SJSA1 (cell line): Measurements from ENCODE around the gene ADCY7. TPM values are rescaled to one million over a fixed set of nuclear protein-coding genes. Genes with fewer than 3 reads are reported as not detected.

Experiments
- DNase-seq, 2 experiments: peaks; one replicate each; pipeline ENCODE4 v3.0.0-alpha.2; 2015 to 2020; ENCODE audit warnings: low spot score in 2 of 2, low read depth in 1 of 2
- H3K27ac ChIP-seq: fragments of 250-450 bp; sonication (Bioruptor Pico); 2 replicates; pipeline ENCODE4 v1.5.1; 2020; ENCODE audit warnings: mild to moderate bottlenecking, moderate library complexity
- H3K27me3 ChIP-seq: fragments of 250-450 bp; sonication (Bioruptor Pico); replicated peaks from 2 replicates; pipeline ENCODE4 v1.5.1; 2020; ENCODE audit warnings: mild to moderate bottlenecking, moderate library complexity
- H3K36me3 ChIP-seq: fragments of 250-450 bp; sonication (Bioruptor Pico); 2 replicates; pipeline ENCODE4 v1.5.1; 2020; ENCODE audit warnings: mild to moderate bottlenecking
- H3K4me1 ChIP-seq: fragments of 250-450 bp; sonication (Bioruptor Pico); replicated peaks from 2 replicates; pipeline ENCODE4 v1.6.1; 2021; ENCODE audit warnings: mild to moderate bottlenecking
- H3K4me3 ChIP-seq: fragments of 250-450 bp; sonication (Bioruptor Pico); 2 replicates; pipeline ENCODE4 v1.5.1; 2020; ENCODE audit warnings: mild to moderate bottlenecking
- H3K9me3 ChIP-seq: fragments of 250-450 bp; sonication (Bioruptor Pico); replicated peaks from 2 replicates; pipeline ENCODE4 v1.5.1; 2020; ENCODE audit warnings: mild to moderate bottlenecking
- total RNA-seq: library from RNA; depleted of rRNA; stranded (reverse); fragments of >200 nt; shearing (Covaris generic); gene quantifications from 2 replicates; pipeline ENCODE4 v1.2.3, GENCODE V29; 2014

ADCY7 gene
- total RNA-seq, 1 experiment from 2014 or later: 103 TPM

DNA sequence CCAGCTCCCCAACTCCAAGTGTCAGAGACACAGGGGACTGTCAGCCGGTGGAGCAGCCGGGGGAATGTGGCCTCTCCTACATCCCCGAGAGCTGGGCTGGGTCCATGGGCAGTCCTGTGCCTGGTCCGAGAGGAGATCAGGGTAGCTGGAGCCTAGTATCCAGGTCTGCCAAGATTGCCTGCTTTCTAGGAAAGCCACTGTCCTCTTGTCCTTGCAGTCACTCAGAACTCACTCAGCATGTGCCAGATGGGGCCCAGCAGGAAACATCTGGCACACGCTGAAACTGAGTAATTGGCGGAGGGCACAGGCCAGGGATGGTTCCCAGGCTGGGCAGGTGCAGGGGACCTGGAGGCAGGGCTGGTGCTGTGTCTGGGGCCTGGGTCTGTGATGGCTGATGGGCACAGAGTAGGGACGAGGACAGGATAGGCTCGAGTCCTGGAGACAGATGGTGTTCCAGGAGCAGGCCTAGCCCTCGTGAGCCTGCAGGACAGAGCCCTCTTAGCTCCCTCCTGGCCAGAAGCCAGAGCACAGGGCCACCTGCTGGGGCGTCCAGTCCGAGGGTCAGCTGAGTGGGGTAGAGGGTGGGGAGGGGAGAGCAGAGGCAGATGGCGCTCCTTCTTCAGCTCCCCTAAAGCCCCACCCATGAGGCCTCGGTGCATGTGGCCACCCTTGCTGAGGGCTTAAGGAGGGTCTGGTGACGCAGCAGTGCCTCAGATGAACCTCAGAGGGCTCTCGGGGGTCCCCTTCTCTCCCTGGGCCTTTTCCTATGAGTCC lies 31.1 kb downstream of the ADCY7 start:
- no peaks in the 10 kb centered on the region for H3K27me3 ChIP-seq
- H3K9me3 ChIP-seq: no peaks in the 10 kb centered on the region
- H3K36me3 ChIP-seq: peaks cover 95% of the 10 kb centered on the region
- DNase-seq: no peak
- no peak overlapping the region for H3K4me3 ChIP-seq
- H3K27ac ChIP-seq: no peak overlapping the region
- peaks cover 28% of the 10 kb centered on the region for H3K4me1 ChIP-seq

DNA sequence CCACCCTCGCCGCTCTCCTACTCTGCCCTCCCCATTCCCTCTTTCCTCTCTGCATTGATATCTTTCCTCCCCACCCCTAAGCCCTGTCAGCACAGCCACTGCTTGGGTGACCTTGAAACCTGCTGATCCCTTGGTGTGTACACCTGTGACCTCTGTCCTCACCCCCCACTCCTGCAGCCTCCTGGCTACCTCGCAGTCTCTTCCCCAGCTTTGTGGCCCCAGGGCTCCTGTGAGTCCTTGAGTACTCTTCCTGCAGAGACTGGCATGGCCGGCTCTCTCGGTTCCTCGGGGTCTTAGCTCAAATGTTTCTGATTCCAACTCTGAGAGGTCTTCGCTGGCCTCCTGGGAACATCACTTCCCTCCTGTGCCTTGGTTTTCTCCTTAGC lies 31.7 kb downstream of the ADCY7 start:
- H3K4me3 ChIP-seq: no peak overlapping the region
- H3K27ac ChIP-seq: no peak overlapping the region
- peaks cover 89% of the 10 kb centered on the region for H3K36me3 ChIP-seq
- H3K9me3 ChIP-seq: no peaks in the 10 kb centered on the region
- peaks cover 34% of the 10 kb centered on the region for H3K4me1 ChIP-seq
- no peak for DNase-seq
- H3K27me3 ChIP-seq: no peaks in the 10 kb centered on the region

DNA sequence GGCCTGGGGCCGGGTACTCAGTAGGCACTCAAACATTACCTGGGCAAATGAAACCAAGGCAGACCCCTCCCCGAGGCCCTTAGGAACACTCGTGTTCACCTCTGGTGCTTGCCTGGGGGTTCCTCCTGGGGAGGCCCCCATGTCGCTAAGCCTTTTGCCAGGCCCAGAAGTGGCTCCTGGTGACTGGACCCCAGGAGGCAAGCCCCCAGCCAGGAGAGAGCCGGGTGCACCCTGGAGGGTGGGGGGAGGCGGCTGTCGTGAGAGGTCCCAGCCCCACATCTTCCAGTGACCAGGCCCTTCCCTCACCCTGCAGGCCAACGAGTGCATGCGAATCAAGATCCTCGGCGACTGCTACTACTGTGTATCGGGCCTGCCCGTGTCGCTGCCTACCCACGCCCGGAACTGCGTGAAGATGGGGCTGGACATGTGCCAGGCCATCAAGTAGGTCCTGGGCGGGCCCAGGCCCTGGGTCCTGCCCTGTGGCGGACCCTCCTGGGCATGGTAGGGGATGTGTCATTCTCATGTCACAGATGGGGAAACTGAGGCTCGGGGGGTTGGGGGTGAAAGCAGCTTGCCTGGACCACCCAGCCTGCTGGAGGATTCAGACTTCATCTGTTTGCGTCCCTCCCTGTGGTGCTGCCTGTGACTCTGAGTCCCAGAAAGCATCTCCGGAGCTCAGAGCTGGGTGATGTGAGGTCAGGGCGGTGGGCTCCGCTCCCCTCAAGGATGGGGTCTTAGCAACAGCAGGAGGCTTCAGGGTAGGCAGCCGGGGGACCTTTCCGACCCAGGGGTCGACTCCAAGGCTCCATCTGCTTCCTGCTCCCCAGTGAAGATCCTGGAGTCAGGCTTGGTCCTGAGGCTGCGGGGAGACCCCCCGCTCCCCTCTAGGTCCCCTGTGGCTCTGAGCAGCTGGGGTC lies 32.5 kb downstream of the ADCY7 start:
- Histone ChIP-seq H3K27ac (no peak overlapping the region), H3K27me3 (no peaks in the 10 kb centered on the region), H3K4me1 (peaks cover 42% of the 10 kb centered on the region), H3K4me3 (no peak overlapping the region), H3K36me3 (peaks cover 81% of the 10 kb centered on the region), H3K9me3 (no peaks in the 10 kb centered on the region)
- DNase-seq: no peak

DNA sequence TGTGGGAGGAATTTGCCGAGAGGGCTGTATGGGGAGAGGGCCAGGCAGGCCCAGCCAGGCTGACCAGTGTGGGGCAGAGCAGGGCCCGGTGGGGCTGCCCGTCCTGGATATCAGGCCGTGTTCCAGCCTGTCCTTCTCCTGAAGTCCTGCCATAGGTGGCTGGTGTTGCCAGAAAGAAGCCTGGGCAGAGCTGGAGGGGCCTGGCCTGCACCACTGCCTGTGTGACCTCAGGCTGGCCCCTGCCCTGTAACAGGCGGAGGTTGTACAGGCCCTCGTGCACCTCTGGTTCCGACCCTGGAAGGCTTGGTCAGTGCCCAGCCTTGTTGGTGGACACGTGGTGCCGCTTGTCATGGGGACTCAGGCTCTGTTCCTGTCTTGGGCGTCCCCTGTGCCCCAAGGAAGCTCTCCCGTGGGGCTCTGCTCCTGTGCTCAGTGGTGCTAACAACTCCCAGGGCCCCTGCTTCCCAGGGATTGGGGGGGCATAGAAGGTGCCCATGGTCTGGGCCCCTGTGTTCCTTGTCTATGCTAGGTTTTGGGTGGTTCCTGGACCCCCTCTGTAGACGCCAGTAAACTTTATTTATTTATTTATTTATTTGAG lies 33.3 kb downstream of the ADCY7 start:
- no peak overlapping the region for H3K4me3 ChIP-seq
- H3K4me1 ChIP-seq: peaks cover 49% of the 10 kb centered on the region
- no peak for DNase-seq
- no peaks in the 10 kb centered on the region for H3K27me3 ChIP-seq
- H3K36me3 ChIP-seq: peaks cover 78% of the 10 kb centered on the region
- no peaks in the 10 kb centered on the region for H3K9me3 ChIP-seq
- no peak overlapping the region for H3K27ac ChIP-seq

DNA sequence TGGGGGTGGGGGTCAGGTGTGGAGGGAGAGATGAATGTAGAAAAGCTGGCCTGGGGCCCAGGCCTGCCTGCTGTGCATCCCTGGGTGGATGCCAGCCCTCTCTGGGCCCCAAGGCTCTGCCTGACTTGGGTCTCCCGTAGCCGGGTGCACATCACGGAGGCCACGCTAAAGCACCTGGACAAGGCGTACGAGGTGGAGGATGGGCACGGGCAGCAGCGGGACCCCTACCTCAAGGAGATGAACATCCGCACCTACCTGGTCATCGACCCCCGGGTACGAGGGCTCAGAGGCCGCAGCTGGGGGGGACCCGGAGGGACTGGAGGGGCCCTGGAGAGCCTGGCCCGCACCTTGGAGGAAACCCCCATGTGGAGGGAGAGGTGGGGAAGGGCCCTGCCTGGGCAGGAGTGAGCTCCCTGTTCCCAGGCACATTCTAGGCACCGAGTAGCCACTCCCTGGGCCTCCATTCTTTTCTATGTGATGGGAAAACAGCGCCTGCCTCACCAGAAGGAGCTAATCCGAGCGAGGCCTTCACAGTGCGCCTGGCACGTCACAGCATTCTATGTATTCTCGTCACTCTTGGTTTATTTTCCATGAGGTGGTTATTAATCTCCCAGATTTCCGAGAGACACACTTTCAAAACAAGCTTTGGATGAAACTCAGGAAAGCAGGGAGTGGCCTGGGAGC lies 34.7 kb downstream of the ADCY7 start:
- DNase-seq: no peak
- Histone ChIP-seq H3K27me3 (no peaks in the 10 kb centered on the region), H3K4me1 (peaks cover 61% of the 10 kb centered on the region), H3K36me3 (peaks cover 78% of the 10 kb centered on the region), H3K27ac (peak overlapping the region; percentile 86), H3K9me3 (no peaks in the 10 kb centered on the region), H3K4me3 (no peak overlapping the region)

DNA sequence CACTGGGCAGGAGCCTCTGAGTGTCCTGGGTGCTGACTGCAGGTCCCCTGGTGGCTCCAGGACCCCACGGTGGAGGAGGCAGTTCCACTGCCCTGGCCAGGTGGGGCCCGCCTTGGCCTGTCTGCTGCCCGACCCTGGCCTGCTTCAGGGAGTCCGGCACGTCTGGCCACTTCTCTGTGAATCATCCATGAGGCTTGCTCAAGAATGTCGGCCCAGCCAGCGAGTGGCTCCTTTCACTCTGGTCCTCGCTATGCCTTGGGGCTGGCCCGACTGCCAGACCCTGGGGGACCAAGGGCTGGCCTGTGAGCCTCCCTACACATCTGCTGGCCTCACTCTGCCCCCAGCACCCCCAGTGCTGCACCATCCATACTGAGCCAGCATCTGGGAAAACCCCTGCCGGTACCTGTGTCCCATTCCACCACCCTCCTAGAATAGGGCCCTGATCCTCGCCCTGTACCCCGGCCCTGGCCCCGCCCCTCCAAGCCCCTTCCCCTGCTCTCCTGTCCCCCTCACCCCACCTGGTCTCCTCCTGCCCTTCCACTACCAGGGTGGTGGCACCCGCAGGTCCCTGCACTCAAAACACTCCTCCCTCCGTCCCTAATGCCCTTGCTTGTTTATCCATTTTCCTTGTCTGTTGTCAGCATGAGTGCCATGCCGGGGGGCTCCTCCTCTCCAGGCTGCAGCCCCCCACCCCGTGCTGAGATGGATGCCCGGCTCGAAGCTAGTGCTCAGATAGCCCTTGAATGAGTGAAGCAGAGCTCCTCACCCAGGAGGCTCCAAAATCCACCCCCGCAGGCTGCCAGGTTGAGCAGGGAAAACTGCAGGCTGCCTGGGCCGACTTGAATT lies 35.5 kb downstream of the ADCY7 start:
- H3K4me3 ChIP-seq: no peak overlapping the region

DNA sequence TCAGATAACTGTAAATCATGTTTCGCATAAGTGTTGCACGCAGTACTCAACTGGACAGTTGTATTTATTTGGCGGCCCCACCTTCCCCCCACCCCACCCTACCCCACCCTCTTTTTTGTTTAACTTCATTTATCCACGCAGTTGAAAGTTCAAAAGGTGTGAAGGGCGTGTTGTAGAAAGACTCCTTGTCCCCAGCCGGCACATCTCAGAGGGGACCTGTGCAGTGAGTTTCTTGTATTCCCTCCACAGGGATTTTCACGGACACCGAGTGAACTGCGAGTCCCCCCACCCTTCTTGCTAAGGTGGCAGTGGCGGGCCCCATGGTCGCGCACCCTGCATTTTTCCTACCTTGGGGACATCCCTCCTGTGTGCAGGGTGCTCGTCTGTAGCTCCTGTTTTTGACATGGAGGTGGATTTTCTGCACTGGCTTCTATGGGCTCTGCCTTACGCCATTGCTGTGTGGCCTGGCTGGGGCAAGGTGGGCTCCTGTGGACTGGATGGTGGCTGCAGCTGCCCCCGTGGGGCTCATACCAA lies 36.2 kb downstream of the ADCY7 start:
- DNase-seq: no peak
- H3K4me1 ChIP-seq: peaks cover 75% of the 10 kb centered on the region
- no peaks in the 10 kb centered on the region for H3K27me3 ChIP-seq
- H3K4me3 ChIP-seq: no peak overlapping the region
- peaks cover 75% of the 10 kb centered on the region for H3K36me3 ChIP-seq
- H3K9me3 ChIP-seq: no peaks in the 10 kb centered on the region
- peak overlapping the region; percentile 95 for H3K27ac ChIP-seq

More for the DNA sequence above, 35.5 kb downstream of the ADCY7 start:
- H3K27me3 ChIP-seq: no peaks in the 10 kb centered on the region
- no peaks in the 10 kb centered on the region for H3K9me3 ChIP-seq
- peak; percentile 76 to 88 for DNase-seq
- peaks cover 75% of the 10 kb centered on the region for H3K36me3 ChIP-seq
- peak overlapping the region; percentile 86 for H3K27ac ChIP-seq
- H3K4me1 ChIP-seq: peaks cover 68% of the 10 kb centered on the region

DNA sequence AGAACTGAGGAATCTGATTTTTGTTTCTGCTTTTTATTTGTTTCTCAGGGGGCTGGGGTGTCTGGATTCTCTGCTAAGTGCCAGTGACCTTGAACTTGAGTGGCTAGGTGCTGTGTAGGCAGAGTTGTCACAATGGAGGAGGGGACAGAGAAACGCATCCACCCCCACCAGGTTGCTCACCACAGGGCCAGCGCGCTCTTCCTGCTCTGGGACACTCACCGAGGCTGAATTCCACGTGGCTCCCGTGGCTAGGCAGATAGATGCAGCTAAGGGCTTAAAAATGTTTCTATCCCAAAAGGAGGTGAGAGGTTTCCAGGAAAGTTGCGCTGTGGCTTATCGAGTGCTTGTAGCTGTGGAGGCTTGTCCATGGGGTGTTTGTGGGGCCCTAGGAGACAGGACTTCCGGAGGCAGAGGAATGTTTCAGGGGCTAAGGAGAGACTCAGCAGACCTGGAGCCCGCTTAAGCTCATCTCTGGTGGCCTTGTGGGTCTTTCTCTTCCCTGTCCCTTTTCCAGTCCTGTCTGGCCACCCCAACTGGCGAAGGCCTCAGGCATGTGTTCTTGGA lies 36.8 kb downstream of the ADCY7 start:
- peaks cover 81% of the 10 kb centered on the region for H3K4me1 ChIP-seq
- no peaks in the 10 kb centered on the region for H3K9me3 ChIP-seq
- no peak overlapping the region for H3K4me3 ChIP-seq
- H3K27ac ChIP-seq: peak overlapping the region; percentile 95
- DNase-seq: peak; percentile 87
- peaks cover 75% of the 10 kb centered on the region for H3K36me3 ChIP-seq
- H3K27me3 ChIP-seq: no peaks in the 10 kb centered on the region

DNA sequence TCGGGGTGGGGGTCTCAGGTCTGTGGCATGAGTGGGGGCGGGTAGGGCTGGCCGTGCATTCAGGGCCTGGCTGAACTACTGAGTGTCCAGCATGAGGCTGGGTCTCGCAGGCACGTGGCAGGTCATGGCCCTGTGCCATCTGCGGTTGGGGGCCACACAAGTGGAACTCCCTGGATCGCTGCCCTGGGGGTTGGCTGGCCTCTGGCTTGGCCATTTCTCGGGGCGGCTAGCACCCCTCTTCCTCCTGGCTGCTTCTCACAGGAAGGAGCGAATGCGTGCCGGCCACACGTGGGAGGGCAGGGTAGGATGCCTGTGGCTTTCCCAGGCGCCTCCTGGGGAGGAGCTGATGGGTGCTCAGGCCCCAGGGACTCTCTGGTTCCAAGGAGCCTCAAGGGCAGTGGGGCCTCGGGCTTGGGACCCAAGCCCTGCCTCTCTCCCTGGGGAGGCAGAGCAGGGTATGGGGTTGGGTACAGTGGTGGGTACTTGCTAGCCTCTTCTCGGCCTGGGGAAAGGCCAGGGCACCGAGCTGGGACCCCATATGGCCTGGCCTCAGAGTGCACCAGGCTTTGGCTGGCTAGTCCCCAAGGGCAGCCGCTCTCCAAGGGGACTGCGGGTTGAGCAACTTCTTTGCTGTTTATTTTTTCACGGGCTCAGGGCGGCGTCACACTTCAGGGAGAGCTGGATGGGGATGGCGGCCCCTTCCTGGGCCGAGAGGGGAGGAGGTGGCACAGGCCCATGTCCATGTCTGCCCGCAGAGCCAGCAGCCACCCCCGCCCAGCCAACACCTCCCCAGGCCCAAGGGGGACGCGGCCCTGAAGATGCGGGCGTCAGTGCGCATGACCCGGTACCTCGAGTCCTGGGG lies 37.5 kb downstream of the ADCY7 start:
- peak overlapping the region; percentile 95 for H3K27ac ChIP-seq
- H3K27me3 ChIP-seq: no peaks in the 10 kb centered on the region
- peak overlapping the region; percentile 9 for H3K4me3 ChIP-seq
- no peaks in the 10 kb centered on the region for H3K9me3 ChIP-seq
- peak; percentile 99 to 100 for DNase-seq
- H3K36me3 ChIP-seq: peaks cover 75% of the 10 kb centered on the region
- H3K4me1 ChIP-seq: peaks cover 83% of the 10 kb centered on the region

DNA sequence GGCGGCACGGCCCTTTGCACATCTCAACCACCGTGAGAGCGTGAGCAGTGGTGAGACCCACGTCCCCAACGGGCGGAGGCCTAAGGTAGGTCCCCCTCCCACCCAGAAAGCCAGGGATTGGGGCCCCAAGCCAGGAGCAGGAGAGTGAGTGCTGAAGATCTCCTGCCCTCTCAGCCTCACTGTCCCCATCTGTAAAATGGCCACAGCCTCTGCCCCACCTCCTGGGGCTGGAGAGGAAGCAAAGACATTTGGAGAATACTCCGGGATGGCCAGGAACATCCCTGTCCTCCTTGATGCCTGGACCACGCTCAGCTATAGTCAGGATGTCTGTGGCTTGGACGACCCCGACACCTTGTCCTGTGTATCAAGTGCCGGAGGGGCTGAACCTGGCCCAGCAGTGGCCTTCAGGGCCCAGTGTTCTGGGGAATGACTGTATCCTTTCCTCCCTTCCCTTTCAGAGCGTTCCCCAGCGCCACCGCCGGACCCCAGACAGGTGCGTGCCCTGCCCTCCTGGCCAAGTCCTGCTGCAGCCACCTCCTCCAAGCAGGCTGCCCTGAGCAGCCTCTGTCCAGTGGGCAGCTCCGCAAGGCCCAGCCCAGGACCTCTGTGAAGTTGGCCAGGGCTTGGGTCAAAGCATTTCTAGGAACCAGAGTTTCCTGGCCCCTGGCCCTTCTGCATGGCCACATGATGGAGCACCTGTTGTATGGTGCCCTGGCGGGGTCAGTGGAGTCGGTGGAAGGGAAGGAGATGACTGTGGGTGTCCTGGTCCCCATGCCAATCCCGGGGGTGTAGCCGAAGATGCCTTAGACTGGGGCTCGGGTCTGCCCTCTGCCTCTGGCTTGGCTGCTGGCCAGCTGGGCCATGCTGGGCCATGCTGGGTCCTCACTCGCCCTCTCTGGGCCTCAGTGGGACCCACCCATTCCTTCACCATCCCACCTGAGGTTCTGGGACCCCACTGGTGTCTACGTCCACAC lies 38.4 kb downstream of the ADCY7 start:
- peak overlapping the region; percentile 95 for H3K27ac ChIP-seq
- no peaks in the 10 kb centered on the region for H3K9me3 ChIP-seq
- DNase-seq: peak in 1 of 2 experiments; percentile 44
- peaks cover 75% of the 10 kb centered on the region for H3K36me3 ChIP-seq
- H3K4me3 ChIP-seq: peak overlapping the region; percentile 9
- H3K27me3 ChIP-seq: no peaks in the 10 kb centered on the region
- H3K4me1 ChIP-seq: peaks cover 83% of the 10 kb centered on the region
